KMS-11 (cell line): ENCODE measurements around the gene RNGTT.

Source experiments
- H2AFZ ChIP-seq: fragments of 200-600 bp; sonication (generic); 2 replicates; pipeline ENCODE4 v1.6.1; 2016; ENCODE audit warnings: antibody characterized with exemption, mixed run types, low read depth
- H3K27ac ChIP-seq: fragments of 200-600 bp; sonication (generic); 2 replicates; pipeline ENCODE4 v1.6.1; 2016; ENCODE audit warnings: mild to moderate bottlenecking, mixed run types
- H3K27me3 ChIP-seq: fragments of 200-600 bp; sonication (generic); 2 replicates; pipeline ENCODE4 v1.6.1; 2017; ENCODE audit warnings: mild to moderate bottlenecking, low read depth, mixed run types, moderate library complexity; ENCODE audit not compliant: insufficient read depth
- H3K36me3 ChIP-seq: fragments of 200-600 bp; sonication (generic); 2 replicates; pipeline ENCODE4 v1.6.1; 2017; ENCODE audit warnings: mild to moderate bottlenecking, mixed run types; ENCODE audit not compliant: insufficient read depth
- H3K4me1 ChIP-seq: fragments of 200-600 bp; sonication (generic); 2 replicates; pipeline ENCODE4 v1.6.1; 2016; ENCODE audit warnings: mild to moderate bottlenecking, low read depth, mixed run types; ENCODE audit not compliant: poor library complexity, severe bottlenecking
- H3K4me2 ChIP-seq: fragments of 200-600 bp; sonication (generic); 2 replicates; pipeline ENCODE4 v1.7.0; 2016; ENCODE audit warnings: mild to moderate bottlenecking, mixed run types
- H3K4me3 ChIP-seq: fragments of 200-600 bp; sonication (generic); IDR thresholded peaks from 2 replicates; pipeline ENCODE4 v1.6.1; 2017; ENCODE audit warnings: low read depth, low read length, mixed read lengths; ENCODE audit not compliant: insufficient read depth
- H3K79me2 ChIP-seq: fragments of 200-600 bp; sonication (generic); 2 replicates; pipeline ENCODE4 v1.6.1; 2016; ENCODE audit warnings: low read depth, mixed run types; ENCODE audit not compliant: insufficient read depth
- H3K9ac ChIP-seq: fragments of 200-600 bp; sonication (generic); 2 replicates; pipeline ENCODE4 v1.6.1; 2016; ENCODE audit warnings: mild to moderate bottlenecking, mixed run types
- H4K20me1 ChIP-seq: fragments of 200-600 bp; sonication (generic); 2 replicates; pipeline ENCODE4 v1.6.1; 2016; ENCODE audit warnings: mild to moderate bottlenecking, mixed run types; ENCODE audit not compliant: insufficient read depth
- CTCF ChIP-seq: fragments of 200-600 bp; sonication (generic); conservative IDR thresholded peaks from 2 replicates; pipeline ENCODE4 v1.6.1; 2017; ENCODE audit warnings: low read depth, mild to moderate bottlenecking, antibody characterized with exemption, low read length, moderate library complexity, mixed read lengths

RNGTT gene

GRCh38 chr6:88985901-88986300 lies 22.5 kb upstream of the RNGTT start:
- H2AFZ ChIP-seq = no peak overlapping the region
- H4K20me1 ChIP-seq = no peaks in the 10 kb centered on the region
- H3K4me1 ChIP-seq = peaks cover 8% of the 10 kb centered on the region
- TF ChIP-seq CTCF = no peak
- H3K4me2 ChIP-seq = no peak overlapping the region
- H3K36me3 ChIP-seq = no peaks in the 10 kb centered on the region
- no peak overlapping the region for H3K27ac ChIP-seq
- no peaks in the 10 kb centered on the region for H3K79me2 ChIP-seq
- no peak overlapping the region for H3K9ac ChIP-seq
- no peak overlapping the region for H3K4me3 ChIP-seq
- no peaks in the 10 kb centered on the region for H3K27me3 ChIP-seq

GRCh38 chr6:88984606-88985005 lies 21.2 kb upstream of the RNGTT start:
- H3K4me1 ChIP-seq = peaks cover 8% of the 10 kb centered on the region
- no peak overlapping the region for H2AFZ ChIP-seq
- no peaks in the 10 kb centered on the region for H4K20me1 ChIP-seq
- no peak overlapping the region for H3K9ac ChIP-seq
- H3K27ac ChIP-seq = no peak overlapping the region
- H3K4me3 ChIP-seq = no peak overlapping the region
- H3K79me2 ChIP-seq = no peaks in the 10 kb centered on the region
- no peaks in the 10 kb centered on the region for H3K36me3 ChIP-seq
- TF ChIP-seq CTCF = no peak
- no peak overlapping the region for H3K4me2 ChIP-seq
- H3K27me3 ChIP-seq = no peaks in the 10 kb centered on the region

- TF ChIP-seq CTCF = no peak
- Histone ChIP-seq H4K20me1 (no peaks in the 10 kb centered on the region), H3K4me2 (no peak overlapping the region), H3K36me3 (no peaks in the 10 kb centered on the region), H3K27ac (no peak overlapping the region), H3K4me3 (no peak overlapping the region), H3K27me3 (no peaks in the 10 kb centered on the region), H3K79me2 (no peaks in the 10 kb centered on the region), H3K4me1 (peaks cover 8% of the 10 kb centered on the region), H2AFZ (no peak overlapping the region), H3K9ac (no peak overlapping the region)
Observed at GRCh38 chr6:88984152-88984551, 20.7 kb upstream of the RNGTT start.

GRCh38 chr6:88983532-88983931 lies 20.1 kb upstream of the RNGTT start:
- H2AFZ ChIP-seq = no peak overlapping the region
- H3K27me3 ChIP-seq = no peaks in the 10 kb centered on the region
- H3K4me3 ChIP-seq = no peak overlapping the region
- H3K9ac ChIP-seq = no peak overlapping the region
- H4K20me1 ChIP-seq = no peaks in the 10 kb centered on the region
- peaks cover 8% of the 10 kb centered on the region for H3K4me1 ChIP-seq
- no peak overlapping the region for H3K4me2 ChIP-seq
- H3K27ac ChIP-seq = no peak overlapping the region
- no peaks in the 10 kb centered on the region for H3K36me3 ChIP-seq
- H3K79me2 ChIP-seq = no peaks in the 10 kb centered on the region
- TF ChIP-seq CTCF = no peak; the same call in 1 of the 2 replicates
